ENCODE measurements around the gene TREML2.
A peak's percentile ranks its signal among the peaks of the same experiment; 100 is the strongest.

TREML2 gene

DNA sequence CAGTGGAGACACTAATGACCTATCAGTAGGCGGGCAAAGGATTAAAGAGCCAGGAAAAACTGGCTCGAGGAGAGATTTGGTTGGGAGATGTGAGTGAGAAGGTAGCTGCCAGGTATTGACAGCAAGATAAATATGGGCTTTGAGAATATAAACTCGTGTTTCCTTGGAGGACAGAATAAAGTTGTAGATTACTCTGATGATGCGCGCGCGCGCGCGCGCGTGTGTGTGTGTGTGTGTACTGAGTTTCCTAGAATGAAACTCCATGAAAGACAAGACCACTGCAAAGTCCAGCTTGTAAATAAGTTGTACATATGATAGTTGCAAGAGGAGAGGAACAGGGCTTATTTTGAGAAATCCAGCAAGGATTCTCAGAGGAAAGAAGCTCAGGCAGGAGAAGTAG lies 24.8 kb downstream of the TREML2 start:
- DNase-seq: no peak

DNA sequence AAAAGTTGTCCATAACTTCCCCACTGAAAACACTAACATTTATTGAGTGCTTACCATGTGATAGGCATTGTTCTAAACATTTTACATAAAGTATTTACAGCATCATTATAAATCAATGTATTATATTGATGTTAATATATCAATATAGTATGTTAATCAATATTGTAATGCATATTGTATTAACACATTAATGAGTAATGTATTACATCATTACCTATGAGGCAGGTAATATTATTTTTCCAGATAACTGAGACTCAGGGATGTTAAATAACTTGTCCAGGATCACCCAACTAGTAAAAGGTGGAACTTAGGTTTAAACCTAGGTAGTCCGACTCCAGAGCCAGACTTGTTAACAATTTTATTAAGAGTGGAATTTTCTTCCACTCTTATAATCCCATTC lies 25.9 kb downstream of the TREML2 start:
- no peak for DNase-seq

GRCh38 chr6:41174610-41175009 lies 26.3 kb downstream of the TREML2 start:
- no peak for DNase-seq

DNA sequence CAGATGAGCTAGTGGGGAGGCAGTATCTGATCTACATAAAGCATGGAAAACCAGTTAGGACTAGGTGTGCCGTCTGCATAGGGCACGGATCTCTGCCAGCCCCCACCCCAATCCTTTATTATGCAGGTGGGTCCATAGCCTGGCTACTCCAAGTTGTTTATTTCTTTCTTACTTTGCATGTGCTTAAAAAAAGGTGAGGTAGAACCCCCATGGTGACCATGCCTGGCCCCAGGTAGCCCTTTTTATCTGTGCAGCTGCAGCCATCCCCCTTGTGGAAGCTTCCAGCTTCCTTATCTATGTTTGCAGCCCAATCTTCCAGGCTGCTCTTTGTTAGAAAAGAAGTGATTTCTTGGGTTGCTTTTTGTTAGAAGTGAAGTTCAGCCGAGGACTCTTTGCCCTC lies 29.0 kb downstream of the TREML2 start:
- DNase-seq: no peak

- DNase-seq: no peak
These were observed 30.3 kb downstream of the TREML2 start for GRCh38 chr6:41170547-41171160.

- DNase-seq: no peak
These were observed 33.6 kb downstream of the TREML2 start for GRCh38 chr6:41167173-41167963.

GRCh38 chr6:41164551-41165120 lies 36.3 kb downstream of the TREML2 start:
- no peak for DNase-seq

DNA sequence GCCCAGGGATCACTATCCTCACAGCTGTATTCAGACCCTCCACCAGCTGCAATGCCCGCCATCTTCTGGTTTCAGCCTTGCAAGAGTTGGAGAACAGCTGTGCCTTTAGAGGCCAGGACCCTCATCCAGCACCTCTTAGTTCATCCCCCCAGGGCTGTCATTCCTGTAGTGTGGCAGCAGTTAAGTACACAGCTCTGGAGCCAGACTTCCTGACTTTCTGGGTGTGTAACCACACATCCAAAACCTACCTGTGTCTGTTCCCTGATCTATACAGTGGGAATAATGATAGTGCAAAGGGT lies 37.6 kb downstream of the TREML2 start:
- DNase-seq: no peak

DNA sequence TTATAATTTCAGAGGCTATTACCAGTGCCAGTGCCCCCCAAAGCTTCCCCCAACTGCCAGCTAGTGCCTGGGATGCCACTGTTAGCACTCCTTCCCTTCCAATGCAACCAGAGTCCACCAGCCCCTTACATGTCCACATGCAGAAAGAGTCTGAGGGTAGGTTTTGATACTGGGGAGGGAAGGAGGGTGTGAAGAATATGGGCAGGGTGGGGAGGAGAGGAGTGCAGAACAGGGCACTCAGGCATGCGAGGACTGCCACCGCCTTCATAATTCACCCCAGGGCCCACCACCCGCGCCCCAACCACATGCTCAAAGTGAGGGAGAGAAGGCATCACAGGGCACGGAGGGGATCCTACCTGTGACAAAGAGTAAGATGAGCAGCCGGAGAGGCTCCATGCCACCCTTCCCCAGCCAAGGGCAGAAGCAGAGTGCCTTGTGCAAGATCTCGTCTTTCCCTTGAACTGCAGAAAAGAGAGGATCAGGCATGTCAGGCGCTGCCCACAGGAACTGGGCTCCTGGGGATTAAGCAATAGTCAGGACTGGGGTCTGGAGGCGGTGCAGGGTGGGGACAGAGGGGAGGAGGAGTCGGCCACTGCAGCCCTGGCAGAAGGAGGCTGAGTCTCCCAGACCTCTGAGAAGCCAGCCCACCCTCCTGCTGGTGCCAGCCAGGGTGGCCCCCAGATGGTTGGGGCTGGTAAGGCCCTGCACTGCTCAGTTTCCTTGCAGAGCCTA lies 38.1 kb downstream of the TREML2 start, which contains the start of gene TREM2:
Gene TREM2, minus strand, starts transcription at position 430 of the 732 bp plus-strand sequence. Its CDS starts 34 bp downstream, at position 396.
- no peak for DNase-seq

GRCh38 chr6:41161851-41162552 lies 38.9 kb downstream of the TREML2 start:
- DNase-seq: no peak

GRCh38 chr6:41161380-41161779 lies 39.6 kb downstream of the TREML2 start:
- DNase-seq: no peak

GRCh38 chr6:41160933-41161332 lies 40.0 kb downstream of the TREML2 start:
- DNase-seq: no peak

DNA sequence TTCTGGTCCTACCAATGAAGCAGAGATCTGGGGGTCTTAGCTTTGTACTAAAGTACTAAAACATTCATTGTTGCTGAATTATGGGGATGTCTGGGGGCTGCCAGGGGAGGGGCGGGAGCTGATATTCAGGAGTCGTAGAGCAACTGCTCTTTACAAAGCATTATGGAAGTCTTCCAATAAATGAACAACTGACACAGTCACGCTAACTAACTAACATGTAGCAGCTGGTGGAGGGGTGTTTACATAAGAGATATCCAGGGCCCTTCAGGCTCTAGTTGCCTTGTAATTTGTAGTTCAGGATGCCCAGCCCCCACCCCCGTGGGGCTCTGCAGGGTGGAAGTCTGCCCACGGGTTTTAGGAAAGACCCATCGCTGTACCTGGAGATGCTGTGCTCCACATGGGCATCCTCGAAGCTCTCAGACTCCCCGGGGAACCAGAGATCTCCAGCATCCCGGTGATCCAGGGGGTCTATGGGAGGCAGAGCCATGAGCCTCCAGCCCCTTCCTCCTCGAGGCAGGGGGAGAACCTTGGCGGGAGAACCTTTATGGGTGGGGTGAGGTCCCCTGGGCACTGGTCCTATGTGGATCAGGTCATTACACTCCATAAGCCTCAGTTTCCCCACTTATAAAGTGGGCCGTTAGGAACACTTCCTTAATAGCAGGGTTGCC lies 41.4 kb downstream of the TREML2 start:
- peak; percentile 83 for DNase-seq

GRCh38 chr6:41157323-41157722 lies 43.6 kb downstream of the TREML2 start:
- no peak for DNase-seq

DNA sequence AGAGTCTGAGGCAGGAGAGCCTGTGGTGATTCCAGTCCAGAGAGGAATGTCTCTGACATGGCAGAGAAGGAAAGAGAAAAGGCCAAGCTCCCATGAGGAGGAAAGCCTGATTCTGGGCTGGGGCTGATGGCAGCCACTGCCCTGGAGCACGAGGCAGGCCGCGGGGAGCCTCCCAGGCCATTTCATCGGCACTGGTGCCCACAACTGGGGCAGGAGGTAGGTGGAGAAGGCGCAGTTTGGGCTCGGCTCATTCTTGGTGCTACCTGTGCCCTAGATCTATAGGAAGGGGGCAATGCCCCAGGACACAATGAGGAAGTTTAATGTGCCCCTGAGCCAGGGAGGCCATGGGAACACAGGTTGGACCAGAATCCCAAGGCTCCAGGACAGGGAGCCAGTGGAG lies 44.2 kb downstream of the TREML2 start:
- DNase-seq: no peak

GRCh38 chr6:41156001-41156400 lies 44.9 kb downstream of the TREML2 start:
- DNase-seq: no peak

DNA sequence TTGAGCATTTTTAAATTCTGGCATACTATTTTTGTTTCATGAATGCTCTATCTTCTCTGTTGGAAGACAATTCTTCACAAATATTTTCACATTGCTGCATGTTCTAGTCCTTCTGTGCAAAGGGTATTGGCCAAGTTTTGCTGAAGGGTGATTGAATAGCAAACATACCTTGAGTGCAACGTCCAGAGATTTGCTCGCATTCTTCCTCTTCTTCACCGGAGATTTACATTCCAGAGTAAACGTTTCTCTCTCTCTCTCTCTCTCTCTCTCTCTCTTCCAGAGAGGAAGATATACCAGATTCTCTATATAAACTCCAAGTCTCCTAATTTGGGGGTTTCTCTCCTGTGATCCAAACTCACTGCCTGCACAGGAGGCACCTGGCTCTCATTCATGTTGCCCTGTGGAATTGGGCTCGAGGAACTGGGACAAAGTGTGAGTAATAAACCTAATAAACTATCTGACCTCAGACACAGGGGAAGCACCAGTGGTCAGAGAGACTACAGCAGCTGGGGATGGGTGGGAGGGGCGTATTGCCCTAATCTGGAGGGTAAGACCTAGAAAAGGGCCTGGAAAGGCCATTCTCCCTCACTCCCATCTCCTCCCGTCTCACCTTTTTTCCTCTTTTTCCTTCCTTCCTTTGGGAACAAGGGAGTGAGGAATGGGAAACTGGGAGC lies 45.7 kb downstream of the TREML2 start:
- DNase-seq: no peak

DNA sequence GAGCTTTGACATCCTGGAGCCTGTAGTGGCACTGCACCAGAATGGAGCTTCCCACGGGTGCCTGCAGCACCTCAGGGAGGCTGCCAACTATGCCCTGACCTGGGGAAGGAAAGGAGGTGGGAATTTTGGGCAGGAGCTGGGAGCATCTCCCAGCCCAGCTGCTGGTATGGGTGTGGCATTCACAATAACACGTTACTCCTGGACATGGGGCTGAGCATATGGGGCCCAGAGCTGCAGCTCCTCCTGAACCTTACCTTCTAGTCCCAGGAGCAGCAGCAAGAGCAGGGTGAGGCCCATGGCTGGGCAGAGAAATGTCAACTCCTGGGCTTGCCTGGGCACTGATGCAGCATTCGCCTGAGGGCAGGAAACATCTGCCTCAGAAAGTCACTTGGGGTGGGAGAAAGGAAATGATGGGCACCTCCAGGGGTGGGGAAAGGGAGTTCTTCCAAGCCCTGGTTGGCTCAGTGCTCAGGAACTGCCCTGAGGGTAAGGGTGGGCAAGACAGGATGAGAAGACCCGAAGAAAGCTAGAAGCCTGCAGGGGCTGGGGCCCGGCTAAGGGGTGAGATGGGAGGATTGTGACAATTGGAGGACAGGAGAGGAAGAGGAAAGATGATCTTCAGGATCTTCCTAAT lies 46.8 kb downstream of the TREML2 start, which contains the start of gene TREML1:
Gene TREML1, minus strand, starts transcription at position 356 of the 634 bp plus-strand sequence. Its CDS starts 59 bp downstream, at position 297.
- no peak for DNase-seq

GRCh38 chr6:41153451-41153850 lies 47.5 kb downstream of the TREML2 start:
- DNase-seq: no peak

- DNase-seq: no peak
These were observed 50.3 kb downstream of the TREML2 start for GRCh38 chr6:41150671-41151070.

- no peak for DNase-seq
These were observed 53.0 kb downstream of the TREML2 start for GRCh38 chr6:41147917-41148316.
